Cardiac fibroblast (primary cell): ENCODE measurements around the gene MEIOSIN.

Experiments
- DNase-seq, 2 donors: peaks; one replicate each; pipeline versions ENCODE4 v3.0.0 to v3.0.0-alpha.2; 2010; ENCODE audit warnings: low read depth in 2 of 2
- H3K4me3 ChIP-seq, 2 donors: replicated peaks in 1 of 2; 1 replicate in 1 of 2; 2 replicates in 1 of 2; pipeline ENCODE4 v1.5.1; 2011; ENCODE audit warnings: low read depth in 2 of 2, low read length in 2 of 2, mild to moderate bottlenecking in 2 of 2, moderate library complexity in 1 of 2
- TF ChIP-seq, protein P1 (sequence below): IDR thresholded peaks from one replicate; pipeline ENCODE4 v1.5.1; 2011; ENCODE audit warnings: low read depth, mild to moderate bottlenecking, low read length, inconsistent platforms

Gene MEIOSIN

DNA sequence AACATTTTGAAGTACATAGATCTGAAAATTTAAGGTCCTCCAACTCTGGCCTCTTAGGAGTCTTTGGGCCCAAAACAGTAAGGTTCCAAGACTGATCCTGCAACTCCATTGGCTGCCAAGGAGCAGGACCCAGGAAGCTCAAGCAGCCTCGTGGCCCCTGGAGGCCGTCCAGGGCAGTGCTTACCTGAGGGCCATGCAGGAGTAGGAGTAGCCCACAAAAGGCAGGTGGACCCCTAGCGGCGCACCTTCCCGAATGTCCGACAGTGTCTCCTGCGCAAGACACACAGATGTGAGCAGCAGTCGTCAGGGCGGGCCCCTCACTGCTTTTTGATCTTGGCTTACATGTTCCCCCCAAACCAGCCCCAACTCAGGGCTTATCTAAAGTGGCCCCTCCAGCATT, 41.5 kb downstream of the MEIOSIN start:
- H3K4me3 ChIP-seq: no peak overlapping the region
- TF ChIP-seq, protein P1, sequence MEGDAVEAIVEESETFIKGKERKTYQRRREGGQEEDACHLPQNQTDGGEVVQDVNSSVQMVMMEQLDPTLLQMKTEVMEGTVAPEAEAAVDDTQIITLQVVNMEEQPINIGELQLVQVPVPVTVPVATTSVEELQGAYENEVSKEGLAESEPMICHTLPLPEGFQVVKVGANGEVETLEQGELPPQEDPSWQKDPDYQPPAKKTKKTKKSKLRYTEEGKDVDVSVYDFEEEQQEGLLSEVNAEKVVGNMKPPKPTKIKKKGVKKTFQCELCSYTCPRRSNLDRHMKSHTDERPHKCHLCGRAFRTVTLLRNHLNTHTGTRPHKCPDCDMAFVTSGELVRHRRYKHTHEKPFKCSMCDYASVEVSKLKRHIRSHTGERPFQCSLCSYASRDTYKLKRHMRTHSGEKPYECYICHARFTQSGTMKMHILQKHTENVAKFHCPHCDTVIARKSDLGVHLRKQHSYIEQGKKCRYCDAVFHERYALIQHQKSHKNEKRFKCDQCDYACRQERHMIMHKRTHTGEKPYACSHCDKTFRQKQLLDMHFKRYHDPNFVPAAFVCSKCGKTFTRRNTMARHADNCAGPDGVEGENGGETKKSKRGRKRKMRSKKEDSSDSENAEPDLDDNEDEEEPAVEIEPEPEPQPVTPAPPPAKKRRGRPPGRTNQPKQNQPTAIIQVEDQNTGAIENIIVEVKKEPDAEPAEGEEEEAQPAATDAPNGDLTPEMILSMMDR: no peak
- no peak for DNase-seq

DNA sequence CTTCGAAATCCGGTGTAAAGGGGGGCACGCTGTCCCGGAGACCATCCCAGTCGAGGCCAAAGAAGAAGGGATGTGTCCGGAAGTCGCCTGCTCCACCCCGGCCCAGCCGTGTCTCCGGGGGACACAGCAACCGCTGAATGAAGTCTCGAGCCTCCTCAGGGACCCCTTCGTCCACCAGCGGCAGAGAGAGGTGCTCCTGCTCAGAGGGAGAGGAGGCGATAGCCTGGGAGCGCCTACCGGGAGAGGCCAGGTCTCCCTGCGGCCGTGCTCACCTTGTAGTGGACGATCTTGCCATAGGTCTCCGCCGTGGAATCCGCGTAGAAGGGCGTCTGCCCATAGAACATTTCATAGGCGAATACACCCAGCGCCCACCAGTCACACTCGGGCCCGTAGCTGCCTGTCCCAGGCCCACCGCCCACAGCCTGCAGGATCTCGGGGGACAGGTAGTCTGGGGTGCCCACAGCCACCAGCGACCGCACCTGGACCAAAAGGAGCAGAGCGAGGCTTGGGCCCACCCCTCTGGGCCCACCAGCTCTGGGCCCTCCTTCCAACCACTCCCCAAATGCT, 44.2 kb downstream of the MEIOSIN start:
- TF ChIP-seq, protein P1: no peak
- DNase-seq: no peak
- no peak overlapping the region for H3K4me3 ChIP-seq

DNA sequence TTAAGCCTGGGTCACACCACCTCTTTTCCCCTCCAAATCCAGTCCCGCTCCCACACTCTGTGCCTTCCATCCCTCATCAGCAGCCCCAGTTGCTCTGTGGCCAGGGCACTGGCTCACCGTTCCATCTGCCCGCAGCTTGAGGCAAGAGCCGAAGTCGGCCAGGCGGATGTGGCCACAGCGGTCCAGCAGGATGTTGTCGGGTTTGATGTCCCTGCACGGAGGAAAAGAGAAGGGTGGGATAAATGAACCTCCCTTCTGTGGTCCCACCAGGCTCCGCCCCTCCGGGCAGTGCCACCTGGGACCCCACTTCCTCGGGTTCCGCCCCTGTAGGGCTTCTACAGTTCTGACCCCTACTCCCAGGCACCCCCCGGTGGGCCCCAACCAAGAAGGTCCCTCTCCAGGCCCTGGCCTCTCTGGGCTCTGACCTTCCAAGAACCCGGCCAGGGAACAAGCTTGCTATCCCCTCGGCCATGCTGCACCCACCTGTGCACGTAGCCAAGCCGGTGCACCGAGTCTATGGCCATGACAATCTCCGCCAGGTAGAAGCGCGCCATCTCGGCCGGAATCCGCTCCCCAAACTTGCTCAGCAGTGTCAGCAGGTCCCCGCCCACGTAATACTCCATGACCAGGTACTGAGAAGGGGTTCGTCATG, 44.9 kb downstream of the MEIOSIN start:
- TF ChIP-seq, protein P1: no peak
- no peak for DNase-seq
- no peak overlapping the region for H3K4me3 ChIP-seq

DNA sequence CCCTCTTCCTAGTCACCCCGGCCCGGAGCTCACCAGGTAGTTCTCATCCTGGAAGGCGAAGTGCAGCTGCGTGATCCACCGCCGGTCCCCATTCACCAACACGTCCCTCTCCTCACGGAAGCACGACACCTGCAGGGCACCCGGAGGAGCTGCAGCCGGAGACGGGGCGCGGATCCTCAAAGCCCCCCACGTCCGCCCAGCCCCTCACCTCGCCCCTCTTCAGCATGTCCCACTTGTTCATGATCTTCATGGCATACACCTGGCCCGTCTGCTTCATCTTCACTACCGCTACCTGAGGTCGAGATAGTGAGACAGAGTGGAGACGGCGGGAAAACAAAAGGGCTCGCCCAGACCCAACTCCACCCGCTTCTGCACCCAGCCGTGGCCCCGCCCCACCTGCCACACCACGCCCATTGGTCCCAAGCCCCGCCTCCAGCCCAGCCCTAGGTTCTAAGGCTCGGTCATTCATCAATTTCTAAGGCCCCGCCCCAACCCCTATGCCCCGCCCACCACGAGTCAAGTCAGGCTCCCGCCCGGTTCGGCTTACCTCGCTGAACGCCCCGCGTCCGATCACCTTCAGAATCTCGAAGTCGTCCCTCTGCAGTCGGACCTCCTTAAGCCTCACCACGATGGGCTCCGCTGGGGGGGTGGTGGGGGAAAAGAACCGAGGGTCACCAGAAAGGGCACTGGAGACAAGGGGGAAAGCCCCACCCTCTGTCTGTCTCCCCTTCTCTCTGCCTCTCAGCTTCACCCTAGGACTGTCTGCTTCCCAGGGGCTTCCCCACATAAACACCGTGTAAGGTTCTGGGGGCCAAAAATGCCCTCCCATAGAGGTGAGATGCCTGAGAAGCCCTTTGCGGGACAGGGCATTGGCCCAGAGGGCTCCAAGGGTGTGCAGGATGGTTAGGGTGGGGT, 46.2 kb downstream of the MEIOSIN start:
- no peak overlapping the region for H3K4me3 ChIP-seq
- DNase-seq: peak; percentile 51 to 58
- TF ChIP-seq, protein P1: peak; percentile 34

DNA sequence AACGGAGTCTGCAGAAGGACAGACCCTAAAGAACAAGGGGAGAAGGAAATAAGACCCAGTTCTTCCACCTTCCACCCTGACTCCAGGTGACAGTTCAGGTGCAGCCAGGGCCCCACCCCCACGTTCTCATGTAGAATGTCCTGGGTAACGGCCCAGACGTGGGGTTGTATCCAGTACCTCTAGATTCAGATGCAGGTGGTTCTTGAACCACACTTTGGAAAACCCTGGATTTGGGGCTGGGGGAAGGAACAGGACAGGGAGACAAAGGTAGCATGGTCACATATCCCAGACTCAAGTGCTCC, 46.9 kb downstream of the MEIOSIN start:
- TF ChIP-seq, protein P1: no peak
- DNase-seq: no peak
- no peak overlapping the region for H3K4me3 ChIP-seq

DNA sequence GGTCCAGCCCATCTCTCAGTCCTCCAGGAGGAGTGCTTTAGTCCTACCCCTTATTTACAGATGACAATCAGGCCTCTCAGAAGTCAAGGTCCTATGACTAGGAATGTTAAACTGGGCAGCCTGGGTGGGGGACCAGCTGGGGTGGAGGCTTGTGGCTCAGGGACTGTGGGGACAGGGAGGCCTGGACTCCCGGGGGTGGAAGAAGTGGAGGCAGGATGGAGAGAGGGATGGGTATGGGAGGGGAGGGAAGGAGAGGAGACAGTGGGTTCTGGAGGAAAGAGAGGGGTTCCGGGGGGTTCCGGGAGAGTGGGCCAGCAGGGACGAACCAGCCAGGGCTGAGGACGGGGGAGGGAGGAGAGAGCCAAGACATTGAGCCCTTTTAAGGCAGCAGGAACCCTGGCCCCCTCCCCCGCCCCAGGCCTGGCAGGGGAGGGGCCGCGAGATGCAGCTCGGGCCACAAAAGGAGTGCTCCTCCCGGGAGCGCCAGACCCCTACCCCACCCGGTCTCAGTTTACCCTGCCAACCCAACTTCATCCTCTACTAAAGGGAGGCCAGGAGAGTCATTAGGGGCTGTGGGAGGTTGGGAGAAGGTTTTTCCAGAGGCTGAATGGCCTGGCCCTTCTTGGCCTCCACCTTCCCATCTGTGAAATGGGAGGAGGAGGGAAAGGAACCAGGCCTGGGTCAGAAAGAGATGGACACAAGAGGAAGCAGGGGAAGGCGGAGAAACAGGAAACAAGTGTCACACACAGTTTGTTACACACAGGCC, 47.4 kb downstream of the MEIOSIN start:
- peak overlapping the region in 1 of 2 donors; percentile 62 for H3K4me3 ChIP-seq
- DNase-seq: peak in 1 of 2 donors; percentile 21
- TF ChIP-seq, protein P1: no peak
